SK-N-SH (cell line): ENCODE results near the gene SLC43A3. TPM values are rescaled to one million over a fixed set of nuclear protein-coding genes. Genes with fewer than 3 reads are reported as not detected.

Experiments used
- CTCF ChIA-PET: fragments of 300-600, 350-600 bp; formaldehyde crosslinking; extraction: SDS; loops from one replicate; lab custom pipeline; 2021; lab: Yijun Ruan, JAX
- POLR2A ChIA-PET: fragments of 350-600 bp; sonication (Branson Sonifier 250); formaldehyde crosslinking; extraction: SDS; loops from one replicate; lab custom pipeline; 2020; ENCODE audit warnings: antibody characterized with exemption, inconsistent platforms; lab: Yijun Ruan, JAX
- DNase-seq: peaks from one replicate; pipeline ENCODE4 v3.0.0; 2012
- H2AFZ ChIP-seq: fragments of 200-600 bp; sonication (generic); 2 replicates; pipeline ENCODE4 v1.8.1; 2016; ENCODE audit warnings: antibody characterized with exemption, mild to moderate bottlenecking, low read depth
- H3F3A ChIP-seq: fragments of 200-600 bp; sonication (generic); replicated peaks from 2 replicates; pipeline ENCODE3; 2016; ENCODE audit warnings: antibody characterized with exemption, mild to moderate bottlenecking; ENCODE audit not compliant: insufficient read depth
- H3K27ac ChIP-seq, 2 experiments: fragments of 200-500 bp in 1 of 2; fragments of 200-600 bp in 1 of 2; sonication (Bioruptor generic) in 1 of 2; sonication (generic), shearing (Covaris generic) in 1 of 2; 2 replicates each; pipeline versions ENCODE4 v1.5.1 to v1.6.1; 2014 to 2016; ENCODE audit warnings: low read depth in 2 of 2, inconsistent platforms in 1 of 2, low read length in 1 of 2, mild to moderate bottlenecking in 1 of 2, mixed read lengths in 1 of 2
- H3K27me3 ChIP-seq: fragments of 200-600 bp; sonication (generic), shearing (Covaris generic); 2 replicates; pipeline ENCODE4 v1.6.1; 2016; ENCODE audit warnings: mixed run types; ENCODE audit not compliant: insufficient read depth
- H3K36me3 ChIP-seq, 2 experiments: fragments of 200-500 bp in 1 of 2; fragments of 200-600 bp in 1 of 2; sonication (Bioruptor generic) in 1 of 2; sonication (generic) in 1 of 2; replicated peaks in 1 of 2; 2 replicates each; pipeline versions ENCODE3 to v1.5.1; 2014 to 2016; ENCODE audit warnings: low read length in 1 of 2, mild to moderate bottlenecking in 1 of 2; ENCODE audit not compliant: insufficient read depth in 2 of 2, control insufficient read depth in 1 of 2
- H3K4me1 ChIP-seq, 2 experiments: fragments of 200-500 bp in 1 of 2; fragments of 200-600 bp in 1 of 2; sonication (Bioruptor generic) in 1 of 2; sonication (generic), shearing (Covaris generic) in 1 of 2; 2 replicates each; pipeline versions ENCODE4 v1.5.1 to v1.6.1; 2014 to 2016; ENCODE audit warnings: low read depth in 1 of 2, low read length in 1 of 2, mixed run types in 1 of 2; ENCODE audit not compliant: insufficient read depth in 2 of 2, control insufficient read depth in 1 of 2
- H3K4me2 ChIP-seq: fragments of 200-600 bp; sonication (generic), shearing (Covaris generic); 2 replicates; pipeline ENCODE4 v1.6.1; 2017; ENCODE audit warnings: mixed run types
- H3K4me3 ChIP-seq, 2 experiments: fragments of 200-500 bp in 1 of 2; fragments of 200-600 bp in 1 of 2; sonication (Bioruptor generic) in 1 of 2; sonication (generic), shearing (Covaris generic) in 1 of 2; 2 replicates each; pipeline versions ENCODE4 v1.5.1 to v1.8.1; 2014 to 2016; ENCODE audit warnings: low read depth in 2 of 2, inconsistent platforms in 1 of 2, low read length in 1 of 2, mild to moderate bottlenecking in 1 of 2, mixed read lengths in 1 of 2, moderate library complexity in 1 of 2
- H3K79me2 ChIP-seq: fragments of 200-600 bp; sonication (generic); 2 replicates; pipeline ENCODE4 v1.8.1; 2017; ENCODE audit warnings: mild to moderate bottlenecking; ENCODE audit not compliant: insufficient read depth
- H3K9ac ChIP-seq: fragments of 200-600 bp; sonication (generic); 2 replicates; pipeline ENCODE4 v1.6.1; 2017; ENCODE audit warnings: mixed run types
- H3K9me2 ChIP-seq: fragments of 200-600 bp; sonication (generic); 2 replicates; pipeline ENCODE4 v1.6.1; 2017; ENCODE audit warnings: mixed run types
- H3K9me3 ChIP-seq: fragments of 200-600 bp; sonication (generic); 2 replicates; pipeline ENCODE4 v1.6.1; 2017; ENCODE audit warnings: mixed run types, mild to moderate bottlenecking, moderate library complexity
- H4K20me1 ChIP-seq: fragments of 200-600 bp; sonication (generic); 2 replicates; pipeline ENCODE4 v1.6.1; 2017; ENCODE audit warnings: mild to moderate bottlenecking, mixed run types; ENCODE audit not compliant: insufficient read depth
- EP300 ChIP-seq, 2 experiments: IDR thresholded peaks; 2 replicates each; pipeline versions ENCODE4 v1.4.0 to v1.6.1; 2012; ENCODE audit warnings: borderline replicate concordance in 1 of 2, low read depth in 1 of 2, low read length in 1 of 2
- EZH2phosphoT487 ChIP-seq: fragments of 200-600 bp; sonication (generic); IDR thresholded peaks from 2 replicates; pipeline ENCODE4 v1.6.1; 2017; ENCODE audit warnings: low read depth, mixed run types, mild to moderate bottlenecking, antibody characterized with exemption, moderate library complexity, borderline replicate concordance
- FOSL2 ChIP-seq: IDR thresholded peaks from 2 replicates; pipeline ENCODE4 v1.4.0; 2012; ENCODE audit warnings: low read depth, mild to moderate bottlenecking, moderate library complexity, borderline replicate concordance
- MEF2A ChIP-seq: IDR thresholded peaks from 2 replicates; pipeline ENCODE4 v1.4.0; 2012; ENCODE audit warnings: low read depth, borderline replicate concordance
- NFIC ChIP-seq: IDR thresholded peaks from 2 replicates; pipeline ENCODE4 v1.4.0; 2012; ENCODE audit warnings: borderline replicate concordance
- NRF1 ChIP-seq: IDR thresholded peaks from 2 replicates; pipeline ENCODE4 v1.6.1; 2012; ENCODE audit warnings: low read depth, mild to moderate bottlenecking, low read length
- RXRA ChIP-seq: IDR thresholded peaks from 2 replicates; pipeline ENCODE4 v1.4.0; 2012; ENCODE audit warnings: low read depth, mild to moderate bottlenecking, borderline replicate concordance
- TAF1 ChIP-seq: IDR thresholded peaks from 2 replicates; pipeline ENCODE4 v1.6.1; 2012; ENCODE audit warnings: low read depth, mild to moderate bottlenecking, low read length, moderate library complexity, borderline replicate concordance
- USF1 ChIP-seq: IDR thresholded peaks from 2 replicates; pipeline ENCODE4 v1.4.0; 2012; ENCODE audit warnings: low read depth, borderline replicate concordance
- WGBS: methylation state at CpG from one replicate; pipeline ENCODE4 v1.1.6; 2017; ENCODE audit warnings: low lambda C conversion rate; 5-methylcytosine and 5-hydroxymethylcytosine counted together
- polyA plus RNA-seq, 3 experiments: library from polyadenylated mRNA; depleted of rRNA; stranded (reverse); fragments of >200 nt; gene quantifications; 2 replicates each; pipeline ENCODE4 v1.2.3, GENCODE V29; 2012
- TF ChIP-seq, protein P1 (sequence below): fragments of 150-350 bp; IDR thresholded peaks from 2 replicates; pipeline ENCODE4 v1.6.1; 2017; ENCODE audit warnings: antibody characterized with exemption, low read length, low read depth, borderline replicate concordance
- TF ChIP-seq, protein P2 (sequence below): fragments of 200-600 bp; sonication (generic); IDR thresholded peaks from 2 replicates; pipeline ENCODE4 v1.6.1; 2017; ENCODE audit warnings: antibody characterized with exemption, mild to moderate bottlenecking, moderate library complexity

SLC43A3 gene
- polyA plus RNA-seq, 1 of the 3 experiments (the other 2 are of a cell fraction) = 4.1 TPM

GRCh38 chr11:57458060-57458409 is 31.1 kb upstream of the SLC43A3 start:
- Histone ChIP-seq H3K9me2 (no peaks in the 10 kb centered on the region), H2AFZ (no peak overlapping the region), H3K27me3 (peaks cover 33% of the 10 kb centered on the region), H3K9ac (no peak overlapping the region), H3K4me2 (peak overlapping the region; percentile 78), H3K36me3 (no peaks in the 10 kb centered on the region), H3K4me1 (peaks cover 11 to 22% of the 10 kb centered on the region in 2 experiments; a peak in 2 of 4 replicates)
- 0% methylated on average over 6 of the region's 16 CpGs for WGBS
- CTCF ChIA-PET = interaction anchor here (0.6 to 13.8 kb wide), 60 partner anchors 9 to 360 kb away, joined by 3 to 306 read pairs (median 6); partner anchors contain the start of genes CLP1, PRG2, PRG3 and SELENOH
- DNase-seq = no peak
- TF ChIP-seq NRF1 = no peak
- TF ChIP-seq RXRA = no peak
- TF ChIP-seq, protein P1, sequence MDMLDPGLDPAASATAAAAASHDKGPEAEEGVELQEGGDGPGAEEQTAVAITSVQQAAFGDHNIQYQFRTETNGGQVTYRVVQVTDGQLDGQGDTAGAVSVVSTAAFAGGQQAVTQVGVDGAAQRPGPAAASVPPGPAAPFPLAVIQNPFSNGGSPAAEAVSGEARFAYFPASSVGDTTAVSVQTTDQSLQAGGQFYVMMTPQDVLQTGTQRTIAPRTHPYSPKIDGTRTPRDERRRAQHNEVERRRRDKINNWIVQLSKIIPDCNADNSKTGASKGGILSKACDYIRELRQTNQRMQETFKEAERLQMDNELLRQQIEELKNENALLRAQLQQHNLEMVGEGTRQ = no peak
- TF ChIP-seq NFIC = no peak
- no peak for TF ChIP-seq EZH2phosphoT487
- TF ChIP-seq EP300 (IDR thresholded peaks at IDR 0.05; ENCODE audit: borderline replicate concordance in 1 of 2, low read depth in 1 of 2, low read length in 1 of 2) = no peak
- TF ChIP-seq MEF2A = no peak
- TF ChIP-seq FOSL2 = no peak
- TF ChIP-seq TAF1 = no peak
- TF ChIP-seq, all 33 proteins: peak for 0
- Histone ChIP-seq H3F3A (peaks cover 4% of the 10 kb centered on the region), H3K79me2 (no peaks in the 10 kb centered on the region), H3K4me3 (no peak overlapping the region), H3K27ac (no peak overlapping the region), H4K20me1 (no peaks in the 10 kb centered on the region), H3K9me3 (no peaks in the 10 kb centered on the region)
- POLR2A ChIA-PET = interaction anchor here (0.6 kb wide), 1 partner anchor 44 kb away, joined by 3 read pairs; no protein-coding TSS in a partner anchor

- CTCF ChIA-PET = interaction anchor here (0.6 to 13.8 kb wide), 51 partner anchors 8 to 342 kb away, joined by 3 to 306 read pairs (median 7); partner anchors contain the start of genes CLP1, PRG2, SELENOH and SERPING1
- H3F3A ChIP-seq = peaks cover 4% of the 10 kb centered on the region
- peaks cover 11 to 22% of the 10 kb centered on the region in 2 experiments; a peak in 2 of 4 replicates for H3K4me1 ChIP-seq
- no peaks in the 10 kb centered on the region for H3K9me2 ChIP-seq
- no peak overlapping the region for H3K9ac ChIP-seq
- no peaks in the 10 kb centered on the region for H3K79me2 ChIP-seq
- H3K27me3 ChIP-seq = peaks cover 33% of the 10 kb centered on the region
- no peak overlapping the region for H3K27ac ChIP-seq
- peak overlapping the region; percentile 78; the same call in 1 of the 2 replicates for H3K4me2 ChIP-seq
- no peaks in the 10 kb centered on the region for H3K9me3 ChIP-seq
- H4K20me1 ChIP-seq = no peaks in the 10 kb centered on the region
- H3K4me3 ChIP-seq = no peak overlapping the region; a peak in 1 of 4 replicates
- no peak overlapping the region for H2AFZ ChIP-seq
- POLR2A ChIA-PET = interaction anchor here (0.6 kb wide), 1 partner anchor 44 kb away, joined by 3 read pairs; no protein-coding TSS in a partner anchor
- no peaks in the 10 kb centered on the region for H3K36me3 ChIP-seq
- WGBS = 11% methylated on average over 7 of the region's 7 CpGs
- no peak for DNase-seq
- TF ChIP-seq, protein P2, sequence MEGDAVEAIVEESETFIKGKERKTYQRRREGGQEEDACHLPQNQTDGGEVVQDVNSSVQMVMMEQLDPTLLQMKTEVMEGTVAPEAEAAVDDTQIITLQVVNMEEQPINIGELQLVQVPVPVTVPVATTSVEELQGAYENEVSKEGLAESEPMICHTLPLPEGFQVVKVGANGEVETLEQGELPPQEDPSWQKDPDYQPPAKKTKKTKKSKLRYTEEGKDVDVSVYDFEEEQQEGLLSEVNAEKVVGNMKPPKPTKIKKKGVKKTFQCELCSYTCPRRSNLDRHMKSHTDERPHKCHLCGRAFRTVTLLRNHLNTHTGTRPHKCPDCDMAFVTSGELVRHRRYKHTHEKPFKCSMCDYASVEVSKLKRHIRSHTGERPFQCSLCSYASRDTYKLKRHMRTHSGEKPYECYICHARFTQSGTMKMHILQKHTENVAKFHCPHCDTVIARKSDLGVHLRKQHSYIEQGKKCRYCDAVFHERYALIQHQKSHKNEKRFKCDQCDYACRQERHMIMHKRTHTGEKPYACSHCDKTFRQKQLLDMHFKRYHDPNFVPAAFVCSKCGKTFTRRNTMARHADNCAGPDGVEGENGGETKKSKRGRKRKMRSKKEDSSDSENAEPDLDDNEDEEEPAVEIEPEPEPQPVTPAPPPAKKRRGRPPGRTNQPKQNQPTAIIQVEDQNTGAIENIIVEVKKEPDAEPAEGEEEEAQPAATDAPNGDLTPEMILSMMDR = peak; percentile 1; the same call in 1 of the 2 replicates
- no peak for TF ChIP-seq USF1
- no peak for TF ChIP-seq NRF1
Observed at GRCh38 chr11:57457643-57458023, 30.7 kb upstream of the SLC43A3 start.
